Fibroblast of peridontal ligament (primary cell): ENCODE results near the gene PAH.
A peak's percentile ranks its signal among the peaks of the same experiment; 100 is the strongest.

Experiments used
- DNase-seq: peaks from one replicate; pipeline ENCODE4 v3.0.0-alpha.2; 2010; ENCODE audit errors: extremely low read depth

PAH gene

GRCh38 chr12:102917026-102917787 lies at the start of gene PAH:
Gene PAH (minus strand): TSS chr12:102917244. CDS start chr12:102917130, 114 bp downstream.
- DNase-seq, result no peak

GRCh38 chr12:102966200-102966863 lies 49.3 kb upstream of the PAH start:
- DNase-seq, result no peak

- DNase-seq, result no peak
Measured at GRCh38 chr12:102965281-102966155, 48.5 kb upstream of the PAH start.

- DNase-seq, result no peak
Measured at GRCh38 chr12:102964872-102965271, 47.8 kb upstream of the PAH start.

GRCh38 chr12:102963796-102964195 lies 46.8 kb upstream of the PAH start:
- DNase-seq, result no peak

GRCh38 chr12:102962986-102963385 lies 45.9 kb upstream of the PAH start:
- no peak for DNase-seq

- DNase-seq, result no peak
Measured at GRCh38 chr12:102962532-102962931, 45.5 kb upstream of the PAH start.

- no peak for DNase-seq
Measured at GRCh38 chr12:102961466-102961855, 44.4 kb upstream of the PAH start.

GRCh38 chr12:102960766-102961465 lies 43.9 kb upstream of the PAH start:
- DNase-seq, result no peak

GRCh38 chr12:102959391-102959790 lies 42.3 kb upstream of the PAH start:
- DNase-seq, result no peak

- DNase-seq, result no peak
Measured at GRCh38 chr12:102958830-102959176, 41.8 kb upstream of the PAH start.

- peak; percentile 18 for DNase-seq
Measured at GRCh38 chr12:102958073-102958829, 41.2 kb upstream of the PAH start.

GRCh38 chr12:102957339-102958050 lies 40.5 kb upstream of the PAH start, which contains the start of gene ASCL1:
Gene ASCL1 (plus strand): TSS chr12:102957674. CDS start chr12:102958245, 571 bp downstream.
- DNase-seq, result peak; percentile 29

- no peak for DNase-seq
Measured at GRCh38 chr12:102956738-102957327, 39.8 kb upstream of the PAH start.

GRCh38 chr12:102955926-102956737 lies 39.1 kb upstream of the PAH start:
- no peak for DNase-seq

- no peak for DNase-seq
Measured at GRCh38 chr12:102954134-102954533, 37.1 kb upstream of the PAH start.

- DNase-seq, result no peak
Measured at GRCh38 chr12:102953221-102953620, 36.2 kb upstream of the PAH start.

- no peak for DNase-seq
Measured at GRCh38 chr12:102951841-102952240, 34.8 kb upstream of the PAH start.
